H9 (cell line): ENCODE results near the gene ECE1. TPM values are rescaled to one million over a fixed set of nuclear protein-coding genes. Genes with fewer than 3 reads are reported as not detected.
A peak's percentile ranks its signal among the peaks of the same experiment; 100 is the strongest.

Source experiments
- DNase-seq: peaks from one replicate; pipeline ENCODE4 v3.0.0-alpha.2; 2017
- H2AFZ ChIP-seq: one replicate; pipeline ENCODE4 v1.6.1; 2013; ENCODE audit warnings: mild to moderate bottlenecking, low read length, control low read depth, moderate library complexity
- H2AK5ac ChIP-seq: 2 replicates; pipeline ENCODE4 v1.6.1; 2013; ENCODE audit warnings: low read length, control low read depth, mixed read lengths; ENCODE audit not compliant: insufficient read length
- H2BK120ac ChIP-seq: one replicate; pipeline ENCODE4 v1.6.1; 2013; ENCODE audit warnings: low read depth, mild to moderate bottlenecking, low read length, control low read depth, inconsistent platforms; ENCODE audit not compliant: poor library complexity, severe bottlenecking
- H2BK12ac ChIP-seq: 2 replicates; pipeline ENCODE4 v1.6.1; 2013; ENCODE audit warnings: low read length, control low read depth, mixed read lengths, low read depth; ENCODE audit not compliant: insufficient read length
- H2BK15ac ChIP-seq: 2 replicates; pipeline ENCODE4 v1.6.1; 2013; ENCODE audit warnings: low read depth, low read length, control low read depth
- H2BK20ac ChIP-seq: one replicate; pipeline ENCODE4 v1.6.1; 2013; ENCODE audit warnings: low read depth, mild to moderate bottlenecking, low read length, control low read depth, inconsistent platforms; ENCODE audit not compliant: poor library complexity, severe bottlenecking
- H2BK5ac ChIP-seq: 2 replicates; pipeline ENCODE4 v1.6.1; 2013; ENCODE audit warnings: low read length, control low read depth, mixed read lengths; ENCODE audit not compliant: insufficient read length
- H3K14ac ChIP-seq: 2 replicates; pipeline ENCODE4 v1.6.1; 2013; ENCODE audit warnings: low read length, control low read depth; ENCODE audit not compliant: insufficient read depth
- H3K18ac ChIP-seq: 2 replicates; pipeline ENCODE4 v1.6.1; 2013; ENCODE audit warnings: low read depth, mild to moderate bottlenecking, mixed read lengths, low read length, control low read depth; ENCODE audit not compliant: insufficient read length
- H3K23ac ChIP-seq: 2 replicates; pipeline ENCODE4 v1.6.1; 2013; ENCODE audit warnings: low read length, control low read depth, mixed read lengths, low read depth; ENCODE audit not compliant: insufficient read length
- H3K23me2 ChIP-seq: 2 replicates; pipeline ENCODE4 v1.6.1; 2013; ENCODE audit warnings: low read depth, mild to moderate bottlenecking, mixed read lengths, low read length, control low read depth; ENCODE audit not compliant: insufficient read length, poor library complexity, severe bottlenecking
- H3K27ac ChIP-seq: 2 replicates; pipeline ENCODE4 v1.5.1; 2013; ENCODE audit warnings: low read length, control low read depth, mixed read lengths, low read depth; ENCODE audit not compliant: insufficient read length
- H3K27me3 ChIP-seq: 2 replicates; pipeline ENCODE4 v1.6.1; 2013; ENCODE audit warnings: low read length, control low read depth, inconsistent platforms; ENCODE audit not compliant: insufficient read depth
- H3K4ac ChIP-seq: 2 replicates; pipeline ENCODE4 v1.6.1; 2013; ENCODE audit warnings: low read depth, mild to moderate bottlenecking, control low read depth, inconsistent platforms, low read length, moderate library complexity
- H3K4me1 ChIP-seq: 2 replicates; pipeline ENCODE4 v1.6.1; 2013; ENCODE audit warnings: low read length, control low read depth, inconsistent platforms; ENCODE audit not compliant: insufficient read depth
- H3K4me2 ChIP-seq: 2 replicates; pipeline ENCODE4 v1.6.1; 2013; ENCODE audit warnings: low read length, control low read depth, mixed read lengths; ENCODE audit not compliant: insufficient read length, insufficient read depth
- H3K56ac ChIP-seq: 2 replicates; pipeline ENCODE4 v1.6.1; 2013; ENCODE audit warnings: low read depth, mild to moderate bottlenecking, mixed read lengths, low read length, control low read depth; ENCODE audit not compliant: insufficient read length
- H3K79me1 ChIP-seq: 2 replicates; pipeline ENCODE4 v1.6.1; 2013; ENCODE audit warnings: low read depth, mild to moderate bottlenecking, moderate library complexity, low read length, control low read depth, inconsistent platforms; ENCODE audit not compliant: insufficient read depth, poor library complexity, severe bottlenecking
- H3K79me2 ChIP-seq: 2 replicates; pipeline ENCODE4 v1.6.1; 2013; ENCODE audit warnings: low read length, control low read depth, inconsistent platforms; ENCODE audit not compliant: insufficient read depth
- H3K9ac ChIP-seq: 2 replicates; pipeline ENCODE4 v1.6.1; 2013; ENCODE audit warnings: low read length, control low read depth, mixed read lengths; ENCODE audit not compliant: insufficient read length; ENCODE audit errors: extremely low read depth
- H3K9me3 ChIP-seq: one replicate; pipeline ENCODE4 v1.6.1; 2013; ENCODE audit warnings: low read depth, low read length, inconsistent platforms; ENCODE audit not compliant: control insufficient read depth
- H3T11ph ChIP-seq: one replicate; pipeline ENCODE4 v1.6.1; 2013; ENCODE audit warnings: mild to moderate bottlenecking, low read length, control low read depth, inconsistent platforms
- H4K20me1 ChIP-seq: one replicate; pipeline ENCODE4 v1.6.1; 2013; ENCODE audit not compliant: control insufficient read depth, insufficient read length, insufficient read depth
- H4K5ac ChIP-seq: 2 replicates; pipeline ENCODE4 v1.6.1; 2013; ENCODE audit warnings: low read depth, mild to moderate bottlenecking, mixed read lengths, low read length, control low read depth; ENCODE audit not compliant: insufficient read length
- H4K8ac ChIP-seq: replicated peaks from 2 replicates; pipeline ENCODE4 v1.6.1; 2013; ENCODE audit warnings: low read length, control low read depth, mixed read lengths, low read depth; ENCODE audit not compliant: insufficient read length
- H4K91ac ChIP-seq: 2 replicates; pipeline ENCODE4 v1.6.1; 2013; ENCODE audit warnings: low read depth, mild to moderate bottlenecking, moderate library complexity, mixed read lengths, low read length, control low read depth; ENCODE audit not compliant: insufficient read length
- H3K27ac Mint-ChIP-seq, 3 experiments: 2 replicates in 2 of 3; 3 replicates in 1 of 3; pipeline ENCODE4 v1.8.0; 2020 to 2021; ENCODE audit warnings: mixed read lengths in 3 of 3, mild to moderate bottlenecking in 1 of 3, moderate library complexity in 1 of 3
- H3K27me3 Mint-ChIP-seq: 2 replicates; pipeline ENCODE4 v1.8.0; 2021; ENCODE audit warnings: low read depth, mild to moderate bottlenecking, moderate library complexity, mixed read lengths
- H3K36me3 Mint-ChIP-seq, 3 experiments: 2 replicates in 2 of 3; 3 replicates in 1 of 3; pipeline ENCODE4 v1.8.0; 2020 to 2021; ENCODE audit warnings: low read depth in 3 of 3, mixed read lengths in 3 of 3; ENCODE audit not compliant: insufficient read depth in 1 of 3
- H3K4me1 Mint-ChIP-seq, 2 experiments: 2 replicates each; pipeline ENCODE4 v1.8.0; 2020; ENCODE audit warnings: mixed read lengths in 2 of 2
- H3K4me3 Mint-ChIP-seq, 2 experiments: 2 replicates in 1 of 2; 3 replicates in 1 of 2; pipeline ENCODE4 v1.8.0; 2020 to 2021; ENCODE audit warnings: mild to moderate bottlenecking in 2 of 2, mixed read lengths in 2 of 2, moderate library complexity in 1 of 2
- H3K9me3 Mint-ChIP-seq, 2 experiments: 2 replicates in 1 of 2; 3 replicates in 1 of 2; pipeline ENCODE4 v1.8.0; 2020; ENCODE audit warnings: mild to moderate bottlenecking in 2 of 2, mixed read lengths in 2 of 2, moderate library complexity in 1 of 2
- WGBS: extraction: QIAGEN DNeasy Blood & Tissue Kit; methylation state at CpG from one replicate; pipeline ENCODE4 v1.1.7; 2013; ENCODE audit warnings: missing lambda C conversion rate, low lambda C conversion rate, mixed read lengths; ENCODE audit not compliant: insufficient read length; ENCODE audit errors: extremely low coverage; 5-methylcytosine and 5-hydroxymethylcytosine counted together
- total RNA-seq: library from RNA; stranded (reverse); gene quantifications from 2 replicates; pipeline ENCODE4 v1.2.1, GENCODE V29; 2021
- TF ChIP-seq, protein P1 (sequence below): fragments of 200-600 bp; sonication (generic); conservative IDR thresholded peaks from 3 replicates; pipeline ENCODE4 v1.8.0; 2021; ENCODE audit warnings: antibody characterized with exemption, mild to moderate bottlenecking

Gene ECE1
- total RNA-seq, 1 experiment from 2014 or later = 31.1 TPM

DNA sequence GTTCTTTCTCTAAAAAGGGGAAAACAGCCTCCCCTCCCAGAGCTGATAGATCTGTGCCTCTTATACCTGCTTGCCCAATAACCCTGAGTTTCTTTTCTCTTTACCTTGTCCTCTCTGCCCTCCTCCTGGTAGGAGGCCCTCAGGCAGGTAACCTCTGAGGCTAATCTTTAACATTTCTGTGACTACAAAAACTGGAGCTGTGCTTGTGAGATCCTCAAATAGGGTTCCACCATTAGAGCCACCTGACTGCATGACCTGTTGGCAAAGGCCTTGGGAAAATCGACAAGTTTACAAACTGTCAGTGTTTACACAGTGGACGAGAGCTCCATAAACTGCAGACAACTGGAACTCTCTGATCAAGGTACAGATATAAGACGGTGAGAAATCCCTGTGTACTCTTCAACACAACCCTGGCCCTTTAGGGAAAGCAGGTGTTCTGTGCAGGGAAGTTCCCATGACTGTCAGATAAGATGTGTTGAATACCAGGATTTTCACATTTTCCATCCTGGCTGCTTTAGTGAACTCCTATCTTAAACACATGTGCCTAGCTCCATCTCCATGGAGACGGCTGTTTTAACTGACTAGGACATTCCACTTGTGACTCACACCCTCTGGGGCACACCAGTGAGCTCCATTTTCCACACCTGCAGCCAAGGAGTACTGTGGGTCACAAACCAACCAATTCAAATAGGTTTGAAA is 38.3 kb downstream of the ECE1 start:
- Histone ChIP-seq H2BK120ac (no peak overlapping the region), H3K56ac (no peak overlapping the region), H3K9me3 (no peaks in the 10 kb centered on the region), H3K27ac (no peak overlapping the region), H2BK20ac (no peak overlapping the region), H2BK12ac (no peak overlapping the region), H3K27me3 (no peaks in the 10 kb centered on the region), H3K18ac (no peak overlapping the region), H3K4me2 (no peak overlapping the region), H2BK5ac (no peak overlapping the region), H2AK5ac (no peak overlapping the region), H3K14ac (no peak overlapping the region), H3K79me2 (no peaks in the 10 kb centered on the region), H3K4ac (no peak overlapping the region), H4K8ac (no peak overlapping the region), H3K4me1 (no peaks in the 10 kb centered on the region), H4K91ac (no peak overlapping the region), H3K9ac (no peak overlapping the region), H3K79me1 (no peaks in the 10 kb centered on the region), H3K23me2 (no peaks in the 10 kb centered on the region), H4K20me1 (no peaks in the 10 kb centered on the region), H2BK15ac (no peak overlapping the region), H2AFZ (no peak overlapping the region), H4K5ac (no peak overlapping the region), H3T11ph (no peak overlapping the region), H3K23ac (no peak overlapping the region)
- WGBS = no CpG with 5 or more reads among the region's 4 CpGs
- no peaks in the 10 kb centered on the region for H3K4me1 Mint-ChIP-seq
- no peaks in the 10 kb centered on the region for H3K27me3 Mint-ChIP-seq
- no peaks in the 10 kb centered on the region for H3K9me3 Mint-ChIP-seq
- TF ChIP-seq, protein P1, sequence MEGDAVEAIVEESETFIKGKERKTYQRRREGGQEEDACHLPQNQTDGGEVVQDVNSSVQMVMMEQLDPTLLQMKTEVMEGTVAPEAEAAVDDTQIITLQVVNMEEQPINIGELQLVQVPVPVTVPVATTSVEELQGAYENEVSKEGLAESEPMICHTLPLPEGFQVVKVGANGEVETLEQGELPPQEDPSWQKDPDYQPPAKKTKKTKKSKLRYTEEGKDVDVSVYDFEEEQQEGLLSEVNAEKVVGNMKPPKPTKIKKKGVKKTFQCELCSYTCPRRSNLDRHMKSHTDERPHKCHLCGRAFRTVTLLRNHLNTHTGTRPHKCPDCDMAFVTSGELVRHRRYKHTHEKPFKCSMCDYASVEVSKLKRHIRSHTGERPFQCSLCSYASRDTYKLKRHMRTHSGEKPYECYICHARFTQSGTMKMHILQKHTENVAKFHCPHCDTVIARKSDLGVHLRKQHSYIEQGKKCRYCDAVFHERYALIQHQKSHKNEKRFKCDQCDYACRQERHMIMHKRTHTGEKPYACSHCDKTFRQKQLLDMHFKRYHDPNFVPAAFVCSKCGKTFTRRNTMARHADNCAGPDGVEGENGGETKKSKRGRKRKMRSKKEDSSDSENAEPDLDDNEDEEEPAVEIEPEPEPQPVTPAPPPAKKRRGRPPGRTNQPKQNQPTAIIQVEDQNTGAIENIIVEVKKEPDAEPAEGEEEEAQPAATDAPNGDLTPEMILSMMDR = no peak
- H3K4me3 Mint-ChIP-seq = no peak overlapping the region; a peak in 1 of 5 replicates
- DNase-seq = no peak
- H3K27ac Mint-ChIP-seq = peak overlapping the region in 2 of 3 experiments; percentile 49 to 61; a peak in 1 of 7 replicates
- peaks cover 0 to 6% (median 5%) of the 10 kb centered on the region in 3 experiments; a peak in 5 of 7 replicates for H3K36me3 Mint-ChIP-seq
